Liver (tissue), 9 donors: ENCODE results near the gene TINAG. TPM values are rescaled to one million over a fixed set of nuclear protein-coding genes. Genes with fewer than 3 reads are reported as not detected.

Experiments used
- DNase-seq: peaks from one replicate; pipeline ENCODE4 v3.0.0-alpha.2; 2017; ENCODE audit warnings: low spot score
- H3K27ac ChIP-seq, 2 donors: one replicate each; pipeline ENCODE4 v1.7.0; 2013; ENCODE audit warnings: inconsistent platforms in 2 of 2, low read length in 2 of 2, control low read depth in 1 of 2, low read depth in 1 of 2, mild to moderate bottlenecking in 1 of 2
- H3K27me3 ChIP-seq, 4 donors: one replicate each; pipeline versions ENCODE4 v1.6.1 to v1.7.0; 2013; ENCODE audit warnings: low read length in 3 of 4, inconsistent platforms in 1 of 4, mild to moderate bottlenecking in 1 of 4, moderate library complexity in 1 of 4; ENCODE audit not compliant: control insufficient read depth in 4 of 4, insufficient read depth in 4 of 4
- H3K36me3 ChIP-seq, 4 donors: one replicate each; pipeline versions ENCODE4 v1.6.1 to v1.7.0; 2013; ENCODE audit warnings: low read length in 3 of 4, mild to moderate bottlenecking in 3 of 4, low read depth in 1 of 4, moderate library complexity in 1 of 4; ENCODE audit not compliant: control insufficient read depth in 4 of 4, insufficient read depth in 3 of 4
- H3K4me1 ChIP-seq, 4 donors: one replicate each; pipeline versions ENCODE4 v1.6.1 to v1.7.0; 2013; ENCODE audit warnings: low read length in 3 of 4, mild to moderate bottlenecking in 3 of 4, moderate library complexity in 1 of 4; ENCODE audit not compliant: control insufficient read depth in 4 of 4, insufficient read depth in 4 of 4
- H3K4me3 ChIP-seq, 3 donors: one replicate each; pipeline versions ENCODE4 v1.6.1 to v1.7.0; 2013; ENCODE audit warnings: low read length in 3 of 3, control low read depth in 1 of 3, low read depth in 1 of 3, mild to moderate bottlenecking in 1 of 3
- H3K9ac ChIP-seq, 2 donors: one replicate each; pipeline ENCODE4 v1.7.0; 2013; ENCODE audit warnings: low read length in 2 of 2, mild to moderate bottlenecking in 2 of 2, moderate library complexity in 2 of 2, control low read depth in 1 of 2, low read depth in 1 of 2
- H3K9me3 ChIP-seq, 4 donors: one replicate each; pipeline versions ENCODE4 v1.6.1 to v1.7.0; 2013; ENCODE audit warnings: low read length in 3 of 4; ENCODE audit not compliant: control insufficient read depth in 4 of 4
- ATF3 ChIP-seq: IDR thresholded peaks from 2 replicates; pipeline ENCODE4 v1.6.1; 2016; ENCODE audit warnings: antibody characterized with exemption
- FOXA1 ChIP-seq: IDR thresholded peaks from 2 replicates; pipeline ENCODE4 v1.6.1; 2016; ENCODE audit warnings: antibody characterized with exemption
- FOXA2 ChIP-seq: IDR thresholded peaks from 2 replicates; pipeline ENCODE4 v1.6.1; 2016; ENCODE audit warnings: antibody characterized with exemption
- GABPA ChIP-seq, 2 donors: IDR thresholded peaks in 1 of 2; conservative IDR thresholded peaks in 1 of 2; 2 replicates each; pipeline ENCODE4 v1.6.1; 2016; ENCODE audit warnings: antibody characterized with exemption in 2 of 2, mild to moderate bottlenecking in 1 of 2, moderate library complexity in 1 of 2
- HNF4A ChIP-seq, 2 donors: conservative IDR thresholded peaks; 2 replicates each; pipeline ENCODE4 v1.6.1; 2016; ENCODE audit warnings: antibody characterized with exemption in 2 of 2, mild to moderate bottlenecking in 2 of 2
- HNF4G ChIP-seq: IDR thresholded peaks from 2 replicates; pipeline ENCODE4 v1.6.1; 2016; ENCODE audit warnings: antibody characterized with exemption
- JUND ChIP-seq, 2 donors: IDR thresholded peaks; 2 replicates each; pipeline ENCODE4 v1.6.1; 2016; ENCODE audit warnings: antibody characterized with exemption in 2 of 2
- MAX ChIP-seq: IDR thresholded peaks from 2 replicates; pipeline ENCODE4 v1.6.1; 2016; ENCODE audit warnings: antibody characterized with exemption
- NR2F2 ChIP-seq: IDR thresholded peaks from 2 replicates; pipeline ENCODE4 v1.6.1; 2016; ENCODE audit warnings: antibody characterized with exemption
- SP1 ChIP-seq: IDR thresholded peaks from 2 replicates; pipeline ENCODE4 v1.6.1; 2018; ENCODE audit warnings: antibody characterized with exemption, mild to moderate bottlenecking
- TAF1 ChIP-seq: conservative IDR thresholded peaks from 2 replicates; pipeline ENCODE4 v1.6.1; 2016; ENCODE audit warnings: antibody characterized with exemption, mild to moderate bottlenecking
- YY1 ChIP-seq: IDR thresholded peaks from 2 replicates; pipeline ENCODE4 v1.6.1; 2016; ENCODE audit warnings: antibody characterized with exemption, mild to moderate bottlenecking
- ZBTB33 ChIP-seq: IDR thresholded peaks from 2 replicates; pipeline ENCODE4 v1.6.1; 2016; ENCODE audit warnings: antibody characterized with exemption
- WGBS: extraction: QIAGEN DNeasy Blood & Tissue Kit; methylation state at CpG from one replicate; pipeline ENCODE4 v1.1.7; 2013; 5-methylcytosine and 5-hydroxymethylcytosine counted together
- polyA plus RNA-seq, 2 donors: library from polyadenylated mRNA; stranded (reverse) in 1 of 2; unstranded in 1 of 2; fragments of 200-250 nt in 1 of 2; fragments of >200 nt in 1 of 2; fragmentation: Nextera tagmentation in 1 of 2; extraction: Ambion mirVana in 1 of 2; gene quantifications; one replicate each; pipeline versions ENCODE4 v1.2.1 to v1.2.3, GENCODE V29; 2013 to 2015
- total RNA-seq, 2 donors: library from RNA; depleted of rRNA; stranded (reverse); fragments of >200 nt; gene quantifications; one replicate each; pipeline ENCODE4 v1.2.3, GENCODE V29; 2014
- donor health status: healthy.
- donor health status: healthy.
- donor health status: healthy.
- donor health status: healthy.
- donor health status: healthy.

Gene TINAG
- total and polyA plus RNA-seq, 4 donors, result not detected

- TF ChIP-seq NR2F2, result no peak
- no peak for TF ChIP-seq SP1
- no peak for TF ChIP-seq ATF3
- no peak for TF ChIP-seq MAX
- TF ChIP-seq ZBTB33, result no peak
- no peak for TF ChIP-seq GABPA (IDR thresholded peaks at IDR 0.05 in 1 of 2, conservative IDR thresholded peaks at IDR 0.05 in 1 of 2)
- no peak for TF ChIP-seq HNF4A (conservative IDR thresholded peaks at IDR 0.05)
- TF ChIP-seq HNF4G, result no peak
- WGBS, result 90% methylated on average over 8 of the region's 8 CpGs
Measured at GRCh38 chr6:54294965-54295532, 13.2 kb upstream of the TINAG start.

GRCh38 chr6:54299542-54300269 is 8.5 kb upstream of the TINAG start:
- DNase-seq, result no peak
- Histone ChIP-seq H3K36me3 (no peaks in the 10 kb centered on the region), H3K4me3 (no peak overlapping the region), H3K4me1 (no peaks in the 10 kb centered on the region), H3K9ac (no peak overlapping the region), H3K27me3 (no peaks in the 10 kb centered on the region), H3K9me3 (no peaks in the 10 kb centered on the region), H3K27ac (no peak overlapping the region)
- TF ChIP-seq ZBTB33 (no peak), MAX (no peak), HNF4G (no peak), FOXA1 (no peak), YY1 (no peak), TAF1 (no peak), GABPA (IDR thresholded peaks at IDR 0.05 in 1 of 2, conservative IDR thresholded peaks at IDR 0.05 in 1 of 2) (no peak), NR2F2 (no peak), FOXA2 (no peak)
- WGBS, result 80% methylated on average over 2 of the region's 2 CpGs

More at GRCh38 chr6:54294965-54295532, 13.2 kb upstream of the TINAG start:
- Histone ChIP-seq H3K4me3 (no peak overlapping the region), H3K9ac (no peak overlapping the region), H3K4me1 (no peaks in the 10 kb centered on the region), H3K9me3 (no peaks in the 10 kb centered on the region), H3K36me3 (no peaks in the 10 kb centered on the region), H3K27ac (no peak overlapping the region), H3K27me3 (no peaks in the 10 kb centered on the region)
- DNase-seq, result no peak

GRCh38 chr6:54301770-54302169 is 6.5 kb upstream of the TINAG start:
- Histone ChIP-seq H3K4me3 (no peak overlapping the region), H3K4me1 (no peaks in the 10 kb centered on the region), H3K27me3 (no peaks in the 10 kb centered on the region), H3K36me3 (no peaks in the 10 kb centered on the region), H3K27ac (no peak overlapping the region), H3K9me3 (no peaks in the 10 kb centered on the region), H3K9ac (no peak overlapping the region)
- DNase-seq, result no peak
- no peak for TF ChIP-seq JUND (IDR thresholded peaks at IDR 0.05)
- TF ChIP-seq HNF4A (conservative IDR thresholded peaks at IDR 0.05), result no peak
- TF ChIP-seq HNF4G, result no peak
- no peak for TF ChIP-seq SP1
- TF ChIP-seq TAF1, result no peak
- TF ChIP-seq FOXA2, result no peak
